GM19452 (cell line): ENCODE data around the gene MAP7D3.
A peak's percentile ranks its signal among the peaks of the same experiment; 100 is the strongest.
"Not testable (repeated sequence)": the region's sequence is repeated elsewhere in the genome, so short reads cannot be mapped to it uniquely, and the experiment has no call there.

ENCODE experiments used
- ATAC-seq: cut with Tn5 transposase; IDR thresholded peaks from one replicate; pipeline ENCODE4 v1.9.1; 2021; ENCODE audit not compliant: unreplicated experiment

MAP7D3 gene, protein sequence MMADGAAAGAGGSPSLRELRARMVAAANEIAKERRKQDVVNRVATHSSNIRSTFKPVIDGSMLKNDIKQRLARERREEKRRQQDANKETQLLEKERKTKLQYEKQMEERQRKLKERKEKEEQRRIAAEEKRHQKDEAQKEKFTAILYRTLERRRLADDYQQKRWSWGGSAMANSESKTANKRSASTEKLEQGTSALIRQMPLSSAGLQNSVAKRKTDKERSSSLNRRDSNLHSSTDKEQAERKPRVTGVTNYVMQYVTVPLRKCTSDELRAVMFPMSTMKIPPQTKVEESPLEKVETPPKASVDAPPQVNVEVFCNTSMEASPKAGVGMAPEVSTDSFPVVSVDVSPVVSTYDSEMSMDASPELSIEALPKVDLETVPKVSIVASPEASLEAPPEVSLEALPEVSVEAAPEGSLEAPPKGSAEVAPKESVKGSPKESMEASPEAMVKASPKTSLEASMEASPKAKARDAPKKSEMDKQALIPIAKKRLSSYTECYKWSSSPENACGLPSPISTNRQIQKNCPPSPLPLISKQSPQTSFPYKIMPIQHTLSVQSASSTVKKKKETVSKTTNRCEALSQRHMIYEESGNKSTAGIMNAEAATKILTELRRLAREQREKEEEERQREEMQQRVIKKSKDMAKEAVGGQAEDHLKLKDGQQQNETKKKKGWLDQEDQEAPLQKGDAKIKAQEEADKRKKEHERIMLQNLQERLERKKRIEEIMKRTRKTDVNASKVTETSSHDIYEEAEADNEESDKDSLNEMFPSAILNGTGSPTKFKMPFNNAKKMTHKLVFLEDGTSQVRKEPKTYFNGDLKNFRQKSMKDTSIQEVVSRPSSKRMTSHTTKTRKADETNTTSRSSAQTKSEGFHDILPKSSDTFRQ

GRCh38 chrX:136251041-136251991, at the start of gene MAP7D3:
MAP7D3 (minus strand) TSS chrX:136251400; CDS start chrX:136251358, 42 bp downstream.
- peak; percentile 90 for ATAC-seq

- not testable (repeated sequence) for ATAC-seq
These were observed 49.5 kb upstream of the MAP7D3 start, which contains the start of gene ADGRG4 for GRCh38 chrX:136300721-136301120. ADGRG4 (plus strand) TSS chrX:136300963; CDS start chrX:136308778, 7,815 bp downstream.

- no peak for ATAC-seq
These were observed 44.2 kb upstream of the MAP7D3 start for GRCh38 chrX:136295380-136295779.

DNA sequence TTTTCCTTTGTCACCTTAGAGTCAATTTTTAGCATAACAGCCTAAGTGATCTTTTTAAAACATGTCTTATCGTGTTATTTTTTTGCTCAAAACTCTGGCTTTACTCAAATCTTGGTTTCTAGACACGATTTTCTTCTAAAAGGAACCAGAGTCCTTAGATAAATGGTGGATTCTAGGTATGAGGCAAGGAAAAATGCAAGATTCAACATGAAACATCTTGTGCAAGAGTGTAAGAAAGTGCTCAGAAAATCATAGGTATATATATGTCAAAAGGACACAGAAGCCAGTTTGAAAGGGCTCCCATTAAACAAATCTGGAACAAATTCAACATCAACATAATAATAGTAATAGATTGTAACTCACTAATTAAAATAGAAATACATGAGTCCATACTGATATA, 41.5 kb upstream of the MAP7D3 start:
- no peak for ATAC-seq

DNA sequence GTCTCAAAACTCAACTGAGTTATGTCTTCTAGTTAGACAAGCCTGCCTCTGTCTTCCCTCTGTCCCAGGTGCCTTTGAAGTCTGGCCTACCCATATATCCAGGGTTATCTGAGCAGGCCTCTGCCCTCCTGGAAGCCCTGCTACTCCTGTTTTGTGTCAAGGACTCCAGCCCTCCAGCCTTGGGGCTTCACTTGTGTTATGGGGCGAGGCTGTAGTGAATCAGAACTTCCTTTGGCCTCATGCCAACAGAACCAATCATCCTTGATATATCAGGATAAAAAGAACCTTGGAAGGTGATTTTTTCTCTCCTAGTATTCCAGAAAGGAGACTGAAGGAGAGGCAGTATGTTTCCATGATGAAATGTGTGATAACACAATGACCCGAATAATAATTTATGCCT, 40.6 kb upstream of the MAP7D3 start:
- no peak for ATAC-seq

DNA sequence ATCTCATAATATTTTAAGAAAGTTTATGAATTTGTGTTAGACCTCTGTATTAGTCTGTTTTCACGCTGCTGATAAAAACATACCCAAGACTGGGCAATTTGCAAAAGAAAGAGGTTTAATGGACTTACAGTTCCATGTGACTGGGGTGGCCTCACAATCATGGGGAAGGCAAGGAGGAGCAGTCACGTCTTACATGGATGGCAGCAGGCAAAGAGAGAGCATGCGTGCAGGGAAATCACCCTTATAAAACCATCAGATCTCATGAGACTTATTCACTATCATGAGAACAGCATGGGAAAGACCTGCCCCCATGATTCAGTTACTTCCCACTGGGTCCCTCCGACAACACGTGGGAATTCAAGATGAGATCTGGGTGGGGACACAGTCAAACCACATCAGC, 35.2 kb upstream of the MAP7D3 start:
- ATAC-seq, result not testable (repeated sequence)

GRCh38 chrX:136275553-136275952, 24.4 kb upstream of the MAP7D3 start:
- no peak for ATAC-seq

- ATAC-seq, result no peak
These were observed 22.8 kb upstream of the MAP7D3 start for GRCh38 chrX:136273986-136274385.

- no peak for ATAC-seq
These were observed 21.1 kb upstream of the MAP7D3 start for GRCh38 chrX:136272325-136272724.

- no peak for ATAC-seq
These were observed 20.1 kb upstream of the MAP7D3 start for GRCh38 chrX:136271300-136271699.

- ATAC-seq, result no peak
These were observed 18.7 kb upstream of the MAP7D3 start for GRCh38 chrX:136269921-136270320.

- no peak for ATAC-seq
These were observed 17.1 kb upstream of the MAP7D3 start for GRCh38 chrX:136268051-136269048.

- no peak for ATAC-seq
These were observed 15.6 kb upstream of the MAP7D3 start for GRCh38 chrX:136266828-136267227.

DNA sequence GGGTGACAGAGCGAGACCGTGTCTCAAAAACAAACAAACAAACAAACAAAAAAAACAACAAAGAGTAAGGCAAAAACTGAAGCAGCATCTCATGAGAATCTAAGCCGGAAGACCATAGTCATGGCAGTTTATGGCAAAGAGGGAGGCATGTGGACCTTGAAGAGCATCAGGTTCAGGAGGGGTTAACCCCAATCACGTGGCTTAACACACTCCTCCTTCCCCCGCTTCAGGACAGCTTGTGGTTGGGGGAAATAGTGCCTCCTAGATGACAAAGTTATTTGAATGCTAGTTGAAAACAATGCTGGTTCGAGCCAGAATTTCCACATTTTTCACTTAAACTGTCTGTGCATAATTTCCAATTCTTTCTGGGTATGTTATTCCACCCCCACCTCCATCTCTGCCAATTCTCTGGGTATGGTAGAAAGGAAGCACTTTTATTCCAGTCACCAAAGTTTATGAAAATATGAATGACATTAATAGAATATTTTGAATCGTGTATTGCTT, 11.7 kb upstream of the MAP7D3 start:
- ATAC-seq, result no peak

DNA sequence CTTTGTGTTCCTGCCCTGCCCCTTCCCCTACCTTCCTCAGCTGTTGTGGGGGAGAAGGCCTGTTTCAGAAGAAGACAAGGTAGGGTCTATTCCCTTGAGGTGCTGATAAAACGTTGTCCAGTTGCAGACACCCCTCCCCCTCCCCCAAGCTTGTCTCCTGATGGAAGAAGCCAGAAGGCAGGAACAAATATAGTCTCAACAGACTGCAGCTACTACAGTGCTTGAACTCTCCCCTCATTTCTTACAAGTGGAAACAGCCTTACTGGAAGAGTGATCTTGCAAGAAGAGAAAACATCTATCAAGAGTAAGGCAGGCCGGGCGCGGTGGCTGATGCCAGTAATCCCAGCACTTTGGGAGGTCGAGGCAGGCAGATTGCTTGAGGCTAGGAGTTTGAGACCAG, 11.0 kb upstream of the MAP7D3 start:
- no peak for ATAC-seq

GRCh38 chrX:136261321-136261720, 10.1 kb upstream of the MAP7D3 start:
- no peak for ATAC-seq

GRCh38 chrX:136260776-136261175, 9.6 kb upstream of the MAP7D3 start:
- ATAC-seq, result no peak

DNA sequence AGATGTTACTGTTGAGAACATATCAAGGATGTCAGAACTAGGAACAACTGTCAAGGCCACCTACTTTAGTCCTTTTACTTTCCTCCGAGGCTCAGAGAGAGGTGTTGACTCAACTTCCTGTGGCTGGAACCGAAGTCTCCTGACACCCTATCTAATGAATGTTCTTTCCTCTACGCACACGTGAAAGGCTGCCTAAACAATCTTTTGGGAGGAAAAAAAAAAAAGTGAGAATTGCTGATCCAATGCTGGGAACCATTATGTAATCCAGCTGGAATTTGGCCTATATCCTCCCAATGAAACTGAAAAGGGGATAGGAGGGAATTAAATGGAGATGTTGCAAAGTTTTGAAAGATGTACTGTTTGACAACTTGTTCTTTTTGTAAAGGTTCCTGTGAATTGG, 8.3 kb upstream of the MAP7D3 start:
- ATAC-seq, result no peak

DNA sequence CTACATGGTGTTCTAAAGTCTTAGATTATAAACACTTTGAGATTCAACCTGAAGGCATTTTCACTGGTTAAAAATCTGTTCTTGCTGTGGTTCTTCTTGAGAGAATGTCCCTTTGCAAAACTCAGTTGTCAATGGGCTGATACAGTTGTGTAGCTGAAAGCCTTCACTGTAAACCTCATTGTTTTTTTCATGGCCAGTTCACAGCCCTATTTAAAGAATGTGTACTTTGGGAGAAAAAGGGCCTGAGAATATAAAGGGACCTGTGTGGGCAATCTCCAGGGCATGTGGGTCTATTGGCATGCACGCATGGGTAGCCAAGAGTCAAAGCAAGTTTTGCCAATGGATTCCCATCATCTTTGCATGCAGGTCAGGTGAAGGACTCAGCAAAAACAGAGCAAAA, 7.8 kb upstream of the MAP7D3 start:
- ATAC-seq, result no peak
